ENCODE data around the gene PVALB. TPM values are rescaled to one million over a fixed set of nuclear protein-coding genes. Genes with fewer than 3 reads are reported as not detected.

The PVALB gene
- total and polyA plus RNA-seq, 2 of the 4 experiments (the other 2 are of a cell fraction): not detected

DNA sequence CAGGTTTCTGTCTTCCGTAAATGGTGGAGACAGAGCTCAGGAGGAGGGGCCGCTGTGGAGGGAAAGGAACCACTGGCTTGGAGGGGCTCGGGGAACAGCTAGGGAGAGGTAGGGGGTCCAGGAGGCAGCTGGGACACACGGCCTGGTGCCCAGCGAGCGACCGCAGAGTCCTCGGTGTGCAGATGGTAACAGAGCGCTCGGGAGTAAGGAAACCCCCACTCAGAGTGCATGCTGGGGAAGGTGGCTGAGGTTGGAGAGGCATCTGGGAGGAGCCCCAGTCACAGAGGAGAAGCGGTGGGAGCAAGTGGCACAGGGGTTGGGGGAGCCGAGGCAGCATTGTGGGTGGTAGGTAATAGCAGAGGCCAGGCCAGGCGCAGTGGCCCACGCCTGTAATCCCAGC lies 33.2 kb upstream of the PVALB start:
- Histone ChIP-seq H4K5ac (ENCODE audit: low read depth, low read length) (no peak overlapping the region), H3K9ac (ENCODE audit: low read depth, low read length) (no peak overlapping the region), H3K9me1 (ENCODE audit: insufficient read depth, low read length) (no peaks in the 10 kb centered on the region), H2BK20ac (ENCODE audit: low read depth, low read length) (no peak overlapping the region), H4K20me1 (ENCODE audit: insufficient read depth, low read length) (no peaks in the 10 kb centered on the region), H2AK9ac (replicated peaks; ENCODE audit: low read depth, low read length, poor library complexity) (no peak overlapping the region), H4K91ac (ENCODE audit: insufficient read depth, low read depth, low read length) (no peak overlapping the region), H2AFZ (replicated peaks; ENCODE audit: low read length, poor library complexity) (no peak overlapping the region), H3K18ac (ENCODE audit: low read depth, low read length) (no peak overlapping the region), H3K4ac (ENCODE audit: low read depth, low read length) (no peak overlapping the region), H2BK15ac (ENCODE audit: low read depth, low read length) (no peak overlapping the region), H2BK120ac (ENCODE audit: low read depth, low read length) (no peak overlapping the region), H3K4me3 (ENCODE audit: insufficient read depth, low read depth, low read length) (no peak overlapping the region), H3K9me3 (ENCODE audit: control insufficient read depth, insufficient read depth, low read length) (peaks cover 2% of the 10 kb centered on the region), H3K27ac (ENCODE audit: insufficient read depth, low read length) (no peak overlapping the region), H2AK5ac (ENCODE audit: low read depth, low read length) (no peak overlapping the region), H3K27me3 (ENCODE audit: control insufficient read depth, insufficient read depth, low read length) (peaks cover 47% of the 10 kb centered on the region), H3K4me2 (ENCODE audit: low read depth, low read length) (no peak overlapping the region), H3K36me3 (ENCODE audit: control insufficient read depth, insufficient read depth, low read length) (no peaks in the 10 kb centered on the region), H3K23ac (ENCODE audit: low read depth, low read length) (no peak overlapping the region), H3K56ac (ENCODE audit: extremely low read depth, insufficient read depth, low read length) (no peak overlapping the region), H2BK5ac (ENCODE audit: low read depth, low read length, poor library complexity, severe bottlenecking) (no peak overlapping the region), H3K14ac (replicated peaks; ENCODE audit: low read depth, low read length) (no peak overlapping the region), H3K4me1 (ENCODE audit: control insufficient read depth, insufficient read depth, low read length) (no peaks in the 10 kb centered on the region), H4K8ac (ENCODE audit: low read depth in 2 of 2, low read length in 2 of 2) (no peak overlapping the region), H3K79me1 (ENCODE audit: low read depth in 1 of 2, low read length in 2 of 2) (no peaks in the 10 kb centered on the region)
- POLR2A ChIA-PET (ENCODE audit: unreplicated experiment): no interaction called here
- ATAC-seq (ENCODE audit: low read depth) (no peak), DNase-seq (no peak)
- dilution Hi-C loops (cut with HindIII; ENCODE audit: low sequenced_read_pairs, unreplicated experiment): no loop called here
- in situ Hi-C loops (cut with MboI; ENCODE audit: low sequenced_read_pairs): no loop called here
- CTCF ChIA-PET: no interaction called here
- no peak for TF ChIP-seq MAZ (IDR thresholded peaks at IDR 0.05; ENCODE audit: borderline replicate concordance, low read depth, low read length)
- no peak for TF ChIP-seq RAD21 (IDR thresholded peaks at IDR 0.05; ENCODE audit: low read length)
- TF ChIP-seq MXI1 (IDR thresholded peaks at IDR 0.05; ENCODE audit: borderline replicate concordance, low read depth, low read length): no peak
- TF ChIP-seq, protein P1, sequence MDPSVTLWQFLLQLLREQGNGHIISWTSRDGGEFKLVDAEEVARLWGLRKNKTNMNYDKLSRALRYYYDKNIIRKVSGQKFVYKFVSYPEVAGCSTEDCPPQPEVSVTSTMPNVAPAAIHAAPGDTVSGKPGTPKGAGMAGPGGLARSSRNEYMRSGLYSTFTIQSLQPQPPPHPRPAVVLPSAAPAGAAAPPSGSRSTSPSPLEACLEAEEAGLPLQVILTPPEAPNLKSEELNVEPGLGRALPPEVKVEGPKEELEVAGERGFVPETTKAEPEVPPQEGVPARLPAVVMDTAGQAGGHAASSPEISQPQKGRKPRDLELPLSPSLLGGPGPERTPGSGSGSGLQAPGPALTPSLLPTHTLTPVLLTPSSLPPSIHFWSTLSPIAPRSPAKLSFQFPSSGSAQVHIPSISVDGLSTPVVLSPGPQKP (IDR thresholded peaks at IDR 0.05; ENCODE audit: borderline replicate concordance, low read depth, low read length): no peak
- TF ChIP-seq RCOR1 (IDR thresholded peaks at IDR 0.05; ENCODE audit: insufficient replicate concordance, low read length): no peak
- TF ChIP-seq, protein P2, sequence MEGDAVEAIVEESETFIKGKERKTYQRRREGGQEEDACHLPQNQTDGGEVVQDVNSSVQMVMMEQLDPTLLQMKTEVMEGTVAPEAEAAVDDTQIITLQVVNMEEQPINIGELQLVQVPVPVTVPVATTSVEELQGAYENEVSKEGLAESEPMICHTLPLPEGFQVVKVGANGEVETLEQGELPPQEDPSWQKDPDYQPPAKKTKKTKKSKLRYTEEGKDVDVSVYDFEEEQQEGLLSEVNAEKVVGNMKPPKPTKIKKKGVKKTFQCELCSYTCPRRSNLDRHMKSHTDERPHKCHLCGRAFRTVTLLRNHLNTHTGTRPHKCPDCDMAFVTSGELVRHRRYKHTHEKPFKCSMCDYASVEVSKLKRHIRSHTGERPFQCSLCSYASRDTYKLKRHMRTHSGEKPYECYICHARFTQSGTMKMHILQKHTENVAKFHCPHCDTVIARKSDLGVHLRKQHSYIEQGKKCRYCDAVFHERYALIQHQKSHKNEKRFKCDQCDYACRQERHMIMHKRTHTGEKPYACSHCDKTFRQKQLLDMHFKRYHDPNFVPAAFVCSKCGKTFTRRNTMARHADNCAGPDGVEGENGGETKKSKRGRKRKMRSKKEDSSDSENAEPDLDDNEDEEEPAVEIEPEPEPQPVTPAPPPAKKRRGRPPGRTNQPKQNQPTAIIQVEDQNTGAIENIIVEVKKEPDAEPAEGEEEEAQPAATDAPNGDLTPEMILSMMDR (conservative IDR thresholded peaks at IDR 0.05; ENCODE audit: low read depth, low read length): no peak
- TF ChIP-seq SMC3 (IDR thresholded peaks at IDR 0.05; ENCODE audit: low read depth, low read length): no peak
- no peak for TF ChIP-seq CEBPB (IDR thresholded peaks at IDR 0.05; ENCODE audit: low read depth, low read length)
- TF ChIP-seq RFX5 (IDR thresholded peaks at IDR 0.05; ENCODE audit: low read depth, low read length): no peak
- no peak for TF ChIP-seq FOS (IDR thresholded peaks at IDR 0.05; ENCODE audit: low read depth, low read length)
- TF ChIP-seq POLR2A (IDR thresholded peaks at IDR 0.05; ENCODE audit: low read depth, low read length): no peak
- TF ChIP-seq MAFK (IDR thresholded peaks at IDR 0.05; ENCODE audit: low read depth, low read length): no peak
- no peak for TF ChIP-seq BHLHE40 (IDR thresholded peaks at IDR 0.05; ENCODE audit: low read depth, low read length)
- TF ChIP-seq NFE2L2 (IDR thresholded peaks at IDR 0.05; ENCODE audit: low read depth, low read length): no peak
- TF ChIP-seq, protein P3, sequence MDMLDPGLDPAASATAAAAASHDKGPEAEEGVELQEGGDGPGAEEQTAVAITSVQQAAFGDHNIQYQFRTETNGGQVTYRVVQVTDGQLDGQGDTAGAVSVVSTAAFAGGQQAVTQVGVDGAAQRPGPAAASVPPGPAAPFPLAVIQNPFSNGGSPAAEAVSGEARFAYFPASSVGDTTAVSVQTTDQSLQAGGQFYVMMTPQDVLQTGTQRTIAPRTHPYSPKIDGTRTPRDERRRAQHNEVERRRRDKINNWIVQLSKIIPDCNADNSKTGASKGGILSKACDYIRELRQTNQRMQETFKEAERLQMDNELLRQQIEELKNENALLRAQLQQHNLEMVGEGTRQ (IDR thresholded peaks at IDR 0.05; ENCODE audit: low read depth, low read length): no peak
- no peak for TF ChIP-seq CHD1 (IDR thresholded peaks at IDR 0.05; ENCODE audit: low read depth, low read length)
- BruUV-seq (replicated peaks): no TSS peak
- intact Hi-C loops (cut with micrococcal nuclease): no loop called here
- WGBS, 2 experiments (ENCODE audit: extremely low coverage in 2 of 2, insufficient read length in 1 of 2): 43% methylated on average over 5 of the region's 14 CpGs; no CpG with 5 or more reads in 1 of the 2 experiments
